Measurements from ENCODE around the gene ITPRIPL2.

ITPRIPL2 gene

DNA sequence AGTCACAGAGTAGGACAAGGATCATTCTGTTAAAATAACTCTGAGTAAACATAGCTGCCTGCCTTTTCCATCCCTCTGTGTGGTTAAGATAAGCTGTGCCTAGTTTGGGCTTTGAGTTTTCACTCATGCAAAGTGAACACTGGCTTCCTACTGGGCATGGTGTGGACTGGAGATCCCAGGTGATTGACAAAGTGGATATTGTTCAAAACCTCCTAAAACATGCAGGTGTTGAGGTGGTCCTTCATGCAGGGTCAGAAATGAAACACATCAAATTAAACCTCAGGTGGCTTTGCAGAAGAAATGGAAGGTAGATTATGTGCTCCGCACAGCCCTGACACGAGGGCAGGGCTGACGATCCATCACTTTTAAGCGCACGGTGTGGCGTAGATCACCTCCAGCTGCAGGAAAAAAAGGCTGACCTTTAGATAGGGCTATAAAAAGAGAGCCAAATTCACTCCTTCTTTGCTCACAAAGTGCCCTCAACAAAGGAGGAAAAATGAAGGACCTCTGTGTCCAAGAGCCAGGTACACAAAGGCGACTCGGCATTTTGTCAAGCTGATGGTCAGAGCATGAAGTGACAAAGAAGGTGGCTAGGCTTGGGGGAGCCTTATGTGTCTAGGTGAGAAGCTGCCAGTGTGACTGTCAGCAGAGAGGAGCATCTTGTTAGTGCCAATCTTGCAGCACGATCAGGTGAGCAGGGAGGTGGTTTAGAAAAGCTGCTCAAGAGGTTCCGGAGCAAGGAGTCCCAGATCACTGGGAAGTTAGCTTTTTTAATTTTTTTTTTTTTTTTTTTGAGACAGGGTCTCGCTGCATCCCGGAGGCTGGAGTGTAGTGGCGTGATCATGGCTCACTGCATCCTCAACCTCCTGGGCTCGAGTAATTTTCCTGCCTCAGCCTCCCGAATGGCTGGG lies 19.9 kb upstream of the ITPRIPL2 start:
- no peak for DNase-seq

DNA sequence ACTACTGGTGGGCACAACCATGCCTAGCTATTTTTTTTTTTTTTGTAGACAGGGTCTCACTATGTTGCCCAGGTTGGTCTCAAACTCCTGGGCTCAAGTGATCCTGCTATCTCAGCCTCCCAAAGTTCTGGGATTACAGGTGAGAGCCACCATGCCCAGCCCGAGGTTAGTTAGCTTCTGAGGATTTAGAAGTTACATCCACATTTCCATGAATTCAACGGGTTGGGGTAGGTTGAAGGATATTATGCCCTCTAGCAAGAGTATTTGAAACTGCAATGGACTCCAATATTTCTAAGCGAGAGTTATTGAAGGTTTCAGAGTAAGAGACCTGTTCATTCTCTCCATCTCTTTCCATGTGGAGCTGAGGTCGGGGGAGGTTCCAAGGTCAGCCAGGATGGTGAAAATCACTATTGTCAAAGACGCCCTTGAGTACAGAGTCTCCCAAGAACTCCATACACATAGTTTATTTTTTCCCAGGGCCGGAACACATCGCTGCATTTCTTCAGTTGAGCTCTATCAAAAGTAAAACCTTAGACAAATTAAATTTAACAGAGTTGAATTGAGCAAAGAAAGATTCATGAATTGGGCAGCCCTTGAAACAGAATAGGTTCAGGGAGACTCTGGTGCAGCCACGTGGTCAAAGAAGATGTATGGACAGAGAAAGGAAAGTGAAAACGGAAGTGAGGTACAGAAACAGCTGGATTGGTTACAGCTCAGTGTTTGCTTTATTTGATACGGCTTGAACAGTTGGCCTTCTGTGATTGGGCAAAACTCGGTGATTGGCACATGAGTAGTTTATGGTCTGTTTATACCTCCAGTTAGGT lies 19.0 kb upstream of the ITPRIPL2 start:
- no peak for DNase-seq

DNA sequence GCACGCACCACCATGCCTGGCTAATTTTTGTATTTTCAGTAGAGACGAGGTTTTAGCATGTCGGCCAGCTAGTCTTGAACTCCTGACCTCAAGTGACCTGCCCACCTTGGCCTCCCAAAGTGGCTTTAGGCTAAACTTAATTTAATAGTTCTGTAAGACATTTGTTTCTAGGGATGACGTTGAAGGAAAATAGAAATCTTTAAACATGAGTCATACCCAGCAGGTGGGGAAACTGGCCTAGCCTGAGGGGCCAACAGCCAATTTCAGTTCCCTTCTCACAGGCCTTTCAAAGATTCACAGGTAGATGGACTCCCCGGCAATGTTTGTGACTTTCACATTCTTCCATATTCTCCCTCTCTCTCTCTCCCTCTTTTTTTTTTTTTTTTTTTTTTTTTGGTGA lies 18.1 kb upstream of the ITPRIPL2 start:
- no peak for DNase-seq

DNA sequence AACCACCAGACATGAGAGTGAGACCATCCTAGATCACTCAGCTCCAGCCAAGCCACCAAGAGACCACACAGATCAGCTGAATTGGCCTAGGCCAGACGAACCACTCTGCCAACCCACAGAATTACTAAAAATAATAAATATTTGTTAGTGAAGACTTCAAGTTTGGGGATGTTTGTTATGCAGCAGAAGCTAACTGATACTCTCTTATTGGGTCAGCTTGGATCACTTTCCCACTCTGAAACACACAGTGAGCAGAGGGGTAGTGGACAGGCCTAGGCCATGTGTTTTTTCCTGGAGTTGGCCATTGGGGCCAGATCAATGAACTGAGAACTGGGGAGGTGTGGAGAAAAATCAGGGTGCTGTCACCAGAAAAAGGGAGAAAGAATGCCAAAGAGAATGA lies 15.6 kb upstream of the ITPRIPL2 start:
- no peak for DNase-seq

DNA sequence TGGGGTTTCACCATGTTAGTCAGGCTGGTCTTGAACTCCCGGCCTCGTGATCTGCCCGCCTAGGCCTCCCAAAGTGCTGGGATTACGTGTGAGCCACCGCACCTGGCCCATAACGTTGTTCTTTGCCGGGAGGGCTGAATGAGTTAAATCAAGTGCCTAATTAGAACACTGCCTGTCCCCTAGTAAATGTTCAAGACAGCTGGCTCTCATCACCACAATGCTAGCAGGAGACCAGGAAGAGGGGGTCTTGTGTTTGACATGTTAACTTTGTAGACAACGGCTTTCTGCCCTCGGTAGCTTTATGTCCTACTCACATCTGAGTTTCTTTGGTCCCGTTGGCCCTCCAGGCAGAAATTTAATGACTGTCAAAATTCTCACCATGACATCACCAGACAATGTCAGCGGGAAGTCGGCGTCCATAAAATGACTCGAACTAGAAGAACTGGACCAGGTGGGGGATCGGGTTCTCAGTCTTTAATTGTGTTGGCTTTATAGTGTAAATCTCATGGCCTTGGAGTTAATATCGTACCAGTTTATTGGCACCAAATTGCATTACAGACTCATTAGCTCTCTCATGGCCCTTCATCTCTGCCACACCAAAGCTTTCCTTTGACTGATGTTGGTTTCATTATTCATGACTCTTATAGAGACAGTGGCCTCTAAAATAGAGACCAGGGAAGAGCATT lies 11.4 kb upstream of the ITPRIPL2 start:
- DNase-seq = no peak

DNA sequence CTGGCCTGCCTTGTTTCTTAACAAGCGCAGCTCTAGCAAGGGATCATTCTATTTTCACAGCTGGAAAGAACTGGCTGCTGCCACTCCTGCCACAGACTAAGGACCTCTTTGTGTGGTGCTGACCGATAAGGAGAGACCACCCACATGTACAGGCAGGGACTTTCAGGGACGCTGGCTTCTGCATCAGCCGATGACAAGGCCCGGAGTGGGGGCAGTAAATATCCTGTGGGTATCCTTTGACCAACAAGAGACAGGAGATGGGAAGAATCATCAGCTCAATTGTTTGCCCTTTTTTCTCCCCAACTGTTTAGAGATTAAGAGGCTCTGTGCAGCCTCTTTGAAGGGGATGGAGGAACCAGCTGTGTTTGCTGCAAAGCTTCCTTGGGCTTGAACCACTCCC lies 9.2 kb upstream of the ITPRIPL2 start:
- DNase-seq = no peak

DNA sequence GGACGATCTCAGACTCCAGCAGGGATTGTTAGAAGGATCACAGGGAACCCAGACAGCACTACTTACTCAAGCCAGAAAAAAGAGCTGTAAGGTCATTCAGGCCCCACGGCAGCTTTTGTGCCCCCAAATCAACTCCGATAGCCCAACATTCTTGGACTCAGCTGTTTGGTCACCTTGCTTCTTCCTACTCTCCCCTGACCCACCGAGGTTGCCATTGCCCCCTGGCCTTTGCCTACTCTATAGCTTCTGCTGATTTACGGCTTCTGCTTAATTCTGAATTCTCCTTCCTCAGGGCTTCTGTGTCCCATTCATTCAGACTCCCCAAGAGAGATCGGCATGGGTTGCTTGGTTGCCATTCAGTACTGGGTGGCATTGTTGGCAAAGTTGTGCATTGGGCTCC lies 8.6 kb upstream of the ITPRIPL2 start:
- DNase-seq = no peak

DNA sequence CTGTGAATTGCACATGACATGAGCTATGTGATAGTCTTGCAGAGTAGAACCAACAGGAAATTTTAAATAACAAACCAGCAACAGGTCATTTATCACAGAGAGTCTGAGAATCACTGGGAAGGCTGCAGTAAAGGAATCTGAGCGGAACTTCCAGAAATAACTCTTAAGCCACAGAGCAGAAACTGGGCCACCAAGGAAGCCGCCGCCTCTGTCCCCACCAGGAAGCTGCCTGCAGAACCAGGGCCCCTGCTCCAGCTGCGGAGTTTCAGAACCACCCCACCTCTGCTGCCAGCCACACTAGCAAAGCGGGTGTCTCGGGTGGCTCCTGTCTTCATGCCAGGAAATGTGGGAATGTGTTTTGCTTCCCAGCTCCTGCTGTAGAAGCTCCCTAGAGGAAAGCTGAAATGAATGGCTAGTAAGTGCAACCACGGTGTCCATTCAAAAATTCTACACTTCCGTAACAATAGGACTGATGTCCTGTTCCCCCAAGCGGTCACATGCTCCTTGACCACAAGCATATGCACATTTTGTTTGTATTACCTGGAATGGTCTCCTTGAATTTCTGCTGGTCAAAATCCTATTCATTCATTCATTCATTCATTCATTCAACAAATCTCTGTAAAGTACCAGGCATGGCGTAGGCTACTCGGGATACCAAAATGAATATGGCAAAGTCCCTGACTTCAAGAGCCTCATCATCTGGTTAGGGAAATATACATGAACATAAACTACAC lies 7.7 kb upstream of the ITPRIPL2 start:
- peak in 8 of 58 donors; percentile 6 to 23 (median 16) for DNase-seq

DNA sequence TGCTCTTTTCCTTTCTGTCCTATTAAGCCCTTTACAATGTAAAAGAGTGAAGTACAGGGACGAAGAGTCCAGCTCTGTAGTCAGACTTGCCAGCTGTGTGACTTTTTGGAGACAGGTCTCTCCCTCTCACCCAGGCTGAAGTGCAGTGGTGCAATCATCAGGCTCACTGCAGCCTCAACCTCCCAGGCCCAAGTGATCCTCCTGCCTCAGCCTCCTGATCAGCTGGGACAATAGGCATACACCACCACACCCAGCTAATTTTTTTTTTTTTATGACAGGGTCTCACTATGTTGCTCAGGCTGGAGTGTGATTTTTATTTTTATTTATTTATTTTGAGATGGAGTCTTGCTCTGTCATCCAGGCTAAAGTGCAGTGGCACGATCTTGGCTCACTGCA lies 7.1 kb upstream of the ITPRIPL2 start:
- DNase-seq = no peak

DNA sequence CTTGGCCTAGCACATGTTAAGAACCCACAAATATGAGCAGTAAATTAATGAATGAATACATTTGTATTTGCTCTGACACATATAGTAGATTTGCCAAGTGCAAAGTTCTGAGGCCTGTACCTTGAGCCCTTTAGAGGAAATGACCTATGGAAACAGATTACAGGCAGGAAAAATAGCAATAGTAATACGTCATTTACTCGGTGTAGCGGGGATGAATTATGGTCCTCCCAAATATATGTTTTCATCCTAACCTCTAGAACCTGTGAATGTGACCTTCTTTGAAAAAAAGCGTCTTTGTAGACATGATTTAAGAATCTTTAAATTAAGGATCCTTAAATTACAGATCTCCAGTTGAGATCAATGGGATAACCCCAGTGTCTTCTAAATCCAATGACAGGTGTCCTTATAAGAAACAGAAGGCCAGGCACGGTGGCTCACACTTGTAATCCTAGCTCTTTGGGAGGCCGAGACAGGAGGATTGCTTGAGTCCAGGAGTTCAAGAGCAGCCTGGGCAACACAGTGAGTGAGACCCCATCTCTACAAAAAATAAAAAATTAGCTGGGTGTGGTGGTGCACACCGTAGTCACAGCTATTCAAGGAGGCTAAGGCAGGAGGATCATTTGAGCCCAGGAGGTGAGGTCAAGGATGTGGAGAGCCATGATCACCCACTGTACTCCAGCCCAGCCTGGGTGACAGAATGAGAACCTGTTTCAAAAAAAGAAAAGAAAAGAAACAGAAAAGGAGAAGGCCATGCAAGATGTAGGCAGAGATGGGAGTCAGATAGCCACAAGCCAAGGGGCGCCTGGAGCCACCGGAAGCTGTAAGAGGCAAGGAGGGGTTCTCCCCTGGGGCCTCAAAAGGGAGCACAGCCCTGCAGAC lies 5.1 kb upstream of the ITPRIPL2 start:
- DNase-seq = no peak

DNA sequence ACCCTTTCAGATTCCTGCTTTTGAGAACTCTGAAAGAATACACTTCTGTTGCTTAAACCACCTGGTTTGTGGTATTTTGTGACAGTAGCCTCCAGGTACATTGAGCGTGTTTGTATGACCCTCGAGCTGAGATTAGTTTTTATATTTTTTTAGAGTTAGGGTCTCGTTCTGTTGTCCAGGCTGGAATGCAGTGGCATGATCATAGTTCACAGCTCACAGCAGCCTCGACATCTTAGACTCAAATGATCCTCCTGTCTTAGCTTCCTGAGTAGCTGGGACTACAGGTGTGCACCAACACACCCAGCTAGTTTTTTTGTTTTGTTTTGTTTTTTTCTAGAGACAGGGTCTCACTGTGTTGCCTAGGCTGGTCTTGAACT lies 4.5 kb upstream of the ITPRIPL2 start:
- no peak for DNase-seq

DNA sequence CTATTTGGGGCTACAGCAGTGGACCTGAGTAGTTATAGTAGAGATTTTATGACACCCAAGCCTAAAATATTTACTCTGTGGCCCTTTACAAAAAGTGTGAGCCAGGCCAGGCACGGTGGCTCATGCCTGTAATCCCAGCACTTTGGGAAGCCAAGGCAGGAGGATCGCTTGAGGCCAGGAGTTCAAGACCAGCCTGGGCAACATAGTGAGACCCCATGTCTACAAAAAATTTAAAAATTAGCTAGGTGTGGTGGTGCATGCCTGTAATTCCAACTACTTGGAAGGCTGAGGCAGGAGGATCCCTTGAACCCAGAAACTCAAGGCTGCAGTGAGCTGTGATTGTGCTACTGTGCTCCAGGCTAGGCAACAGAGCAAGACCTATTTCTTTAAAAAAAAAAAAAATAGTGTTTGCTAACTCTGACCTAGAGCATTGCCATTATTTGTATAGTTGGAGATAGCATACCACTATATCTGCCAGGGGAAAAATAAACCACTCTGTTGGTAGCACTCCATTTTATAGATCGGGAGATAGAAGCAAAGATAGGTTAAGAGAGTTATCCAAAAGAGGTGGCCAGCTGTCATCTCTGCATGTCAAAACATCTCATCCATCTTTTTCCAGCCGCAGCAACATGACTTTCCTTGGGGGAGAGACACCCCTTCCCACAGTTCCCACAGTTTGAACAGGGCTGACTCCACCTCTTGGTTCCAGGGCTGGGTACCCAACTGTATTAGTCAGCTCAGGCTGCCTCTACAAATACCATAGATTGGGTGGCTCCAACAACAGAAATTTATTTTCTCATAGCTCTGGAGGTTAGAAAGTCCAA lies 3.0 kb upstream of the ITPRIPL2 start:
- no peak for DNase-seq

DNA sequence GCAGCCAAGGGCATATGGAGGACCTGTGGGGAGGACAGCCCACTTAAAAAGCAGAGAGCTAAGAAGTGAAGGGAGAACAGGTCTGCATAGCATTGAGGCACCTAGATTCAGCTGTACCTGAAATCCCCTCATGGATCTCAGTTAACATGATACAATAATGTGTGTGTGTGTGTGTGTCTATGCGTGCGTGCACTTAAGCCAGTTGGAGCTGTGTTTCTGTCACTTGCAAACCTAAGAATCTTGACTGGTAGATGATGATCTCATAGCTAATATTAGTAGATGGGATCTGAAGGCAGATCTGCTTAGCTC lies 1.7 kb upstream of the ITPRIPL2 start:
- no peak for DNase-seq

DNA sequence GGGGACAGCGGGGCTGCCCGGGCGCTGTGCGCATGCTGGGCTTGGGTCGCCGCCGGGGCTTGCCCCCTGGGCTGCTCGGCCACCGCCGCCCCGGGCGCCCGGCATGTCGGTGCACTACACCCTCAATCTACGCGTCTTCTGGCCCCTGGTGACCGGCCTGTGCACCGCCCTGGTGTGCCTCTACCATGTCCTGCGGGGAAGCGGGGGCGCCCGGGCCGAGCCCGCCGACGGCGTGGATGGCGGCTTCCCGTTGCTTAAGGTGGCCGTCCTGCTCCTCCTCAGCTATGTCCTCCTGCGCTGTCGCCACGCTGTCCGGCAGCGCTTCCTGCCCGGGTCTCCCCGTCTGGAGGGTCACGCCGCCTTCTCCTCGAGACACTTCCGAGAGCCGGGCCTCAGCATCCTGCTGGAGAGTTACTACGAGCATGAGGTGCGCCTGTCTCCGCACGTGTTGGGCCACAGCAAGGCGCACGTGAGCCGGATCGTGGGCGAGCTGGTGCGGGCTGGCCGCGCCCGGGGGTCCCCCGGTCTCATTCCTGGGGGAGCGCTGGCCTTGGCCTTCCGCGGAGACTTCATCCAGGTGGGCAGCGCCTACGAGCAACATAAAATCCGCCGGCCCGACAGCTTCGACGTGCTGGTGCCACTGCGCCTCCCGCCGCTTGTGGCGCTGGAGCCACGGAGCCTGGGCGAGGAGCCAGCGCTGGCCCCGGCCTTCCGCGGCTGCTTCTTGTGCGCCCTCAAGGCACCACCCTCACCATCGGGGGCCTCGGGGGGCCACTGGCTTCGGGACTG lies 789 bp downstream of the ITPRIPL2 start:
- DNase-seq = peak in 5 of 58 donors; percentile 13 to 45 (median 25)

DNA sequence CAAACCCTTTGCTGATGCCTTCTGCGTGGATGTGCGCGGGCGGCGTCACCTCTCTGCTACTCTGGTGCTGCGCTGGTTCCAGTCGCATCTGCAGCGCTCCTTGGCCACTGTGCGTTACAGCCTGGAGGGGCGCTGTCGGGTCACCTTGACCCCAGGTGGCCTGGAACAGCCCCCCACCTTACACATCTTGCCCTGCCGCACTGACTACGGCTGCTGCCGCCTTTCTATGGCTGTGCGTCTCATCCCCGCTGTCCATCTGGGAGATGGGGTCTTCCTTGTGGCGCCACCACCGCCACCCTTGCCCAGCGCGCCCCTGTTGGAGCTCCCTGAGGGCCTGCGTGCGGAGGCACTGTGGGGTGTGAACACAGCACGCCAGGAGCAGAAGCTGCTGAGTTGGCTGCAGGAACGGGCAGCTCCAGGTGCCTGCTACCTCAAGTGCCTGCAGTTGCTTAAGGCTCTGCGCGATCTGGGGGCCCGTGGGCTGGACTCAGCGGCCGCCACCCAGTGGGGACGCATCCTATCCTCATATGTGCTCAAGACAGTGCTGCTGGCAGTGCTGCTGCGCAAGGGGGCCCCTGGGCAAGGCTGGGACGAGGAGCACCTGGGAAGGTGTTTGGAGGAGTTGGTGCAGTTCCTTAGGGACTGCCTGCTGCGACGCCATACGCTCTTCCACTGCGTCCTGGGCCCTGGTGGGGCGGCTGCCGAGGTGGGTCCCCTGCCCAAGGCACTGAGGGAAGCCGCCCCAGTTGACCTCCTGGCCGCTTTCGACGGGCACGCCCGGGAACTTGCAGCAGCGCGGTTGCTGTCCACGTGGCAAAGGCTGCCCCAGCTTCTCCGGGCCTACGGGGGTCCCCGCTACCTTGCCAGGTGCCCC lies 1.6 kb downstream of the ITPRIPL2 start:
- no peak for DNase-seq

DNA sequence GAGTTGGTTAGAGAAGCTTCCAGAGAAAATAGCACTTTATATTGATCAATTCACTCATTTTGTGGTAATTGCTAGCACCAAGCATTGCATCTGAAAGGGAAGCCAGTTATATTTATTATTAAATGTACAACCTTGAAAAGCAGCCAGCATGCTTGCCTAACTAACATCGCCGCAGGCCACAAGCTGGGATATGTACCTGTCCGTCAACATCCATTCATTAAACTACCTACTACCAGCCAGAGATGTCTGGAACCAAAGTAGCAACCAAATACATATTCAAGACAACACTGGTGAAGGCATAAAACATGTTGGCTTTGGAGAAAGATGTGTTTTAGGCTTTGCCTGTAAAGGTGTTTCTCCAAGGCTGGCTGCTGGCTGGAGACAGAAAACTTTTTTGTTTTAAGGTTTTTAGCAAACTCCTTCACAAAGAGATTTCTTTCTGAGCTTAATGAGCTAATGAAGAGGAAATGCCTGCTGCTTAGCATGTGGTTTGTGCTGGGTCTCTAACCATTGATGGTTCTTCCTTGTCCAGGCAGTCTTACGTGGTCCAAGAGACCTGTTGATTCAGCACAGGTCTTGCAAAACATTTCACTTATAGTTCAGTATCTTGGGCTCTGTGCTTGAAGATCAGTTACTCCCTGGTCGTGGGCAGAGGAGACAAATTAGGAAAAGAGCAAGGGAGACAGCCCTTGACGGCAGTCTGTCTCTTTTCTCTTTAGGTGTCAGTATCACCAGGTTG lies 3.1 kb downstream of the ITPRIPL2 start:
- no peak for DNase-seq

DNA sequence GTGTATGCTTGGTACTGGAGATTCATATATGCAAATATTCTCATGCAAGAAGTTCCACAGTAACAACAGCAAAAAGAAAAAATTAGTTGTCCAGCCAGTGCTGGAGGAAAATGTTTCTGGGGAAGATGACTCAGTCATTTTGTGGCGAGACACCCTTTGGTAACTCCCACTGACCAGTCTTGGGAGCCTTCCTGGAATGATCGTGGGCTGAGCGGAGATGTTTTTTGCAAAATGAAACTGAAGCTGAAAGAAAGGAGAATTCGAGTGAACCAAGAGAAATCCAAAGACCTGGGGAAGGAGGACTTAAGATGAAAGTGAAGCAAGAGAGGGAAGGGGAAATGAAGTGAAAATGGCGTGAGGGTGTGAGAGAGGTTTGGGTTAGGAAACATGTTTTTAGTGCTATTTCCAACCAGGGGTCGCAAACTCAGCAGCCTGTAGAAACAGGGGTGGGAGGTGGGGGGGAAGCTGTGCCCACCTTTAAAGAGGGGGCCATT lies 5.2 kb downstream of the ITPRIPL2 start:
- DNase-seq = peak in 20 of 58 donors; percentile 7 to 67 (median 19)
